IPS-18a (cell line): ENCODE data around the gene HLA-E.

Source experiments
- H3K27ac ChIP-seq: one replicate; pipeline ENCODE4 v1.5.1; 2013; ENCODE audit warnings: low read length
- H3K27me3 ChIP-seq: one replicate; pipeline ENCODE4 v1.6.1; 2013; ENCODE audit warnings: mild to moderate bottlenecking, low read length; ENCODE audit not compliant: control insufficient read depth, insufficient read depth
- H3K36me3 ChIP-seq: one replicate; pipeline ENCODE4 v1.6.1; 2013; ENCODE audit warnings: low read depth, low read length; ENCODE audit not compliant: control insufficient read depth
- H3K4me1 ChIP-seq: one replicate; pipeline ENCODE4 v1.6.1; 2013; ENCODE audit warnings: low read depth, low read length; ENCODE audit not compliant: control insufficient read depth
- H3K4me3 ChIP-seq: one replicate; pipeline ENCODE4 v1.5.1; 2013; ENCODE audit warnings: low read length
- H3K9ac ChIP-seq: one replicate; pipeline ENCODE4 v1.6.1; 2013; ENCODE audit warnings: mild to moderate bottlenecking, low read length, moderate library complexity
- H3K9me3 ChIP-seq: one replicate; pipeline ENCODE4 v1.6.1; 2013; ENCODE audit warnings: low read depth, low read length; ENCODE audit not compliant: control insufficient read depth

HLA-E gene

DNA sequence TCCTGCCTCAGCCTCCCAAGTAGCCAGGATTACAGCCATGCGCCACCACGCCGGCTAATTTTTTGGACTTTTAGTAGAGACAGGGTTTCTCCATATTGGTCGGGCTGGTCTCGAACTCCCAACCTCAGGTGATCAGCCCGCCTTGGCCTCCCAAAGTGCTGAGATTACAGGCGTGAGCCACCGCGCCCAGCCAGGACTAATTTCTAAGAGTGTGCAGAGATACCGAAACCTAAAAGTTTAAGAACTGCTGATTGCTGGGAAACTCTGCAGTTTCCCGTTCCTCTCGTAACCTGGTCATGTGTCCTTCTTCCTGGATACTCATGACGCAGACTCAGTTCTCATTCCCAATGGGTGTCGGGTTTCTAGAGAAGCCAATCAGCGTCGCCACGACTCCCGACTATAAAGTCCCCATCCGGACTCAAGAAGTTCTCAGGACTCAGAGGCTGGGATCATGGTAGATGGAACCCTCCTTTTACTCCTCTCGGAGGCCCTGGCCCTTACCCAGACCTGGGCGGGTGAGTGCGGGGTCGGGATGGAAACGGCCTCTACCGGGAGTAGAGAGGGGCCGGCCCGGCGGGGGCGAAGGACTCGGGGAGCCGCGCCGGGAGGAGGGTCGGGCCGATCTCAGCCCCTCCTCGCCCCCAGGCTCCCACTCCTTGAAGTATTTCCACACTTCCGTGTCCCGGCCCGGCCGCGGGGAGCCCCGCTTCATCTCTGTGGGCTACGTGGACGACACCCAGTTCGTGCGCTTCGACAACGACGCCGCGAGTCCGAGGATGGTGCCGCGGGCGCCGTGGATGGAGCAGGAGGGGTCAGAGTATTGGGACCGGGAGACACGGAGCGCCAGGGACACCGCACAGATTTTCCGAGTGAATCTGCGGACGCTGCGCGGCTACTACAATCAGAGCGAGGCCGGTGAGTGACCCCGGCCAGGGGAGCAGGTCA is at the start of gene HLA-E:
HLA-E (plus strand) TSS at position 429 of the 945 bp plus-strand sequence; CDS start at position 452, 23 bp downstream.
- Histone ChIP-seq H3K4me1 (no peaks in the 10 kb centered on the region), H3K9ac (peak within 1 kb of the TSS; percentile 60), H3K27ac (no peak within 1 kb of the TSS)

DNA sequence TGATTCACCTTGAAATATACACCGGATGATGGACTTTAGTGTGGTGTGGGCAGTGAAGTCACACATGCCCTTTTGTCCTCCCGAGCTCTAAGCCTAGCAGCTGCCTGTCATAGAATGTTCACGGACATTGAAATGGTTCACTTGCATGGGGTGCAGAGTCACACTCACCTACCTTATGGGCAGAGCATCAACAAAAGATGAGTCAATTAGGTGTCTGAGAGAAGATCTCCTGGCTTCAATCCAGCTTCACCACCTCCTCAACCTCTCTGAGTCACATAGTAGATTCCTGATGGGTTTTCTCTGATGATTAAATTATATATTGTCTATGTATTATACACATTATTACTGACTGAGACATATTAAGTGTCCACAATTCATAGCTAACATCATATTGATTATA is 48.1 kb upstream of the HLA-E start:
- H3K4me3 ChIP-seq, result no peak overlapping the region
- no peaks in the 10 kb centered on the region for H3K4me1 ChIP-seq
- peaks cover 45% of the 10 kb centered on the region for H3K27me3 ChIP-seq
- no peak overlapping the region for H3K9ac ChIP-seq
- H3K9me3 ChIP-seq, result no peaks in the 10 kb centered on the region
- no peak overlapping the region for H3K27ac ChIP-seq
- no peaks in the 10 kb centered on the region for H3K36me3 ChIP-seq

More for the DNA sequence above, at the start of gene HLA-E:
- peaks cover 5% of the 10 kb centered on the region for H3K27me3 ChIP-seq
- H3K9me3 ChIP-seq, result no peaks in the 10 kb centered on the region
- no peaks in the 10 kb centered on the region for H3K36me3 ChIP-seq
- peak within 1 kb of the TSS; percentile 86 for H3K4me3 ChIP-seq

DNA sequence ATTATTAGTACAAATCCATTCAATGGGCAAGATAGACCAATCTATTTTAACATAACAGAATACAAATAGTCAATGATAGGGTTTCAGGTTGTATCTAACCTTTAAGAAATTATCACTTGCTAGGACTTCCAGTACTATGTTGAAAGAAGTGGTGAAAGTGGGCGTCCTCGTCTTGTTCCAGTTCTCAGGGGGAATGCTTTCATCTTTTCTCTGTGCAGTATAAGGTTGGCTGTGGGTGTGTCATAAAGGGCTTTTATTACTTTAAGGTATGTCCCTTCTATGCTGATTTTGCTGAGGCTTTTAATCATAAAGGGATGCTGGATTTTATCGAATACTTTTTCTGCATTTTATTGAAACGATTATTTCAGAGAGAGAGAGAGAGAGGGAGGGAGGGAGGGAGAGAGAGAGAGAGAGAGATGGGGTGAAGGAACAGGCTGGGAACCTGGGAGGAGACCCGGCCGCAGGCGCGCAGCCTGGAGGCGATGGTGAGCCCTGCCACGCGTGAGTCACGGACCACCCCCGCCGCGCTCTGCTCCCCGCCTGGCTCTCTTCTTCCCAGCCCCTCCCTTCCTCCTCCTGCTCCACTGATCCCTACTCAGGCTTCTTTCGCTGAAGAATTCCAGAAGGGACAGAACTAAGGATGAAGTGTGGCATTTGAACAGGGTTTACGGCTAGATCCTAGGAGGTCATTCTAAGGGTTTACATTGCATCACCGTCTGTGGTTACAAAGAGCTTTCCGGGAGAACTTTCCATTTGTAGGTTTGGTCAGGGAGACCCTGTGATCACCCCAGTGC is 45.5 kb upstream of the HLA-E start:
- H3K27me3 ChIP-seq, result peaks cover 48% of the 10 kb centered on the region
- peak overlapping the region; percentile 2 for H3K4me3 ChIP-seq

DNA sequence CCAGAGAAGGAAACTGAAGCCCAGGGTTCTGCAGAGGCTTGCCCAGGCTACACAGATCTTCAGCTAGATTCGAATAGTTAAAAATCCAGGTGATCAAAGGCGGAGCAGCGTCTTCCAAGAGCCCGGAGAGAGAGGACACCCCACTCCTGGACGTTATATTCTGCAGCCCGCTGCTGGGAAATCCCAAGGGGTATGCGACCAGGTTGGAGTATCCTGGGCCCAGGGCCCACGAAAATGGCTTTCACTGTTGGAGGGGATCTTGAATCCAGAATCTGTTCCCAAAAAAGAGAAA is 44.9 kb upstream of the HLA-E start:
- Histone ChIP-seq H3K4me3 (peak overlapping the region; percentile 2), H3K36me3 (no peaks in the 10 kb centered on the region), H3K9me3 (no peaks in the 10 kb centered on the region), H3K27me3 (peaks cover 53% of the 10 kb centered on the region), H3K9ac (no peak overlapping the region), H3K4me1 (no peaks in the 10 kb centered on the region), H3K27ac (no peak overlapping the region)

More for the DNA sequence above, 45.5 kb upstream of the HLA-E start:
- Histone ChIP-seq H3K27ac (no peak overlapping the region), H3K4me1 (no peaks in the 10 kb centered on the region), H3K9ac (no peak overlapping the region), H3K9me3 (no peaks in the 10 kb centered on the region), H3K36me3 (no peaks in the 10 kb centered on the region)

DNA sequence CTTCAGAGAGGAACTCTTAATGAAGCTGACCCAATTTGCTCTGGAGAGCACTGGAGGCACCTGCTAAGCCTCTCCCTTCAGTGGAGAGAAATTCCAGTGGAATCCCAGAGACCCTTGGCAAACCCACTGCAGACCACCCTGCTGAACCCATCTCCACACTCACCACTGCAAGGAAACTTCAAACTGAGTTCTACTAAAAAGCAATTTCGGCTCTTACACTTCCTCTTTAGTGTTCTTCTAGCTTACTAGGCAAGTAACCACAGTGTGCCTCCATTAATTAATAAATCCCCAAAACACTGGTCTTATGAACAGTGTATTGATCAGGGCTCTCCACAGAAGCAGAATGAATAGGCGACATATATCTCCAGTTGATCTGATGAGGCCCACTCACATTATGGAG is 43.0 kb upstream of the HLA-E start:
- Histone ChIP-seq H3K9ac (no peak overlapping the region), H3K27me3 (peaks cover 65% of the 10 kb centered on the region), H3K4me1 (no peaks in the 10 kb centered on the region), H3K36me3 (no peaks in the 10 kb centered on the region), H3K27ac (no peak overlapping the region), H3K9me3 (no peaks in the 10 kb centered on the region), H3K4me3 (no peak overlapping the region)

DNA sequence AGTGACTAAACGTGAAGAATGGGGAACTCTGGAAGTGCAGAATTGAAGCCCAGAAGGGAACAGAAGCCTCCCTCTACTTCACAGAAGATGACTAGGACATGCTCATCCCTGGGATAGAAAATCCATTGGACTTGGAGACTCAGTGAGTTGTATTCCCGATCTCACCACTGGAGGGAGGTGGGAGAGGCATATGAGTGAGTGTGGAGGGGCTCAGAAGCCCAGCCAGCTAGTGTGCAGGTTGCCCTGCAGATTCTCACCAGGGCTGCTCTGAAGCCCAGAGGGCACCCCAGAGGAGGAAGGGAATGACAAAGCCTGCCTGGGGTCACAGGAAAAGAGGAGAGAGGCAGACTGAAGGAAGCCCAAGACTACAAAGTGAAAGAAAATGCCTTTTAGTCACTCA is 42.1 kb upstream of the HLA-E start:
- Histone ChIP-seq H3K27me3 (peaks cover 65% of the 10 kb centered on the region), H3K27ac (no peak overlapping the region), H3K4me3 (no peak overlapping the region), H3K36me3 (no peaks in the 10 kb centered on the region), H3K9me3 (no peaks in the 10 kb centered on the region), H3K4me1 (no peaks in the 10 kb centered on the region), H3K9ac (no peak overlapping the region)

DNA sequence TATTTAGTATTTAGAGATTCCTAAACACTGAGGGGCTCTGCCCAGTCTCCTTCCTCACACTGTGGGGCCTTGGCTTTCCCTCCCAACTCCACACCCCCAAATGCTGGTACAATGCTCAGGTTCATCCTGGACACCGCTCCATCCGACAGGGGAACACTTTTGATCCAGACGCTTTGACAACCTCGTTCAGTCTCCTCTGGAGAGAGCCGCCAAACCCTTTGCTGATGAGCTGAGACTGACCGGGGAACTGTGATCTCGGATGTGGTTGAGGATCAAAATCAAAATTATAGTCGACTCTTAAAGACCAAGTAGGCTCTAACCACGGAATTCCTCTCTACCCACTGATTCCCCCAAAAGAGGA is 38.8 kb upstream of the HLA-E start:
- H3K9ac ChIP-seq, result no peak overlapping the region
- H3K4me1 ChIP-seq, result no peaks in the 10 kb centered on the region
- peaks cover 57% of the 10 kb centered on the region for H3K27me3 ChIP-seq
- H3K36me3 ChIP-seq, result no peaks in the 10 kb centered on the region
- no peak overlapping the region for H3K27ac ChIP-seq
- no peaks in the 10 kb centered on the region for H3K9me3 ChIP-seq
- H3K4me3 ChIP-seq, result no peak overlapping the region

GRCh38 chr6:30450909-30451841 is 38.1 kb upstream of the HLA-E start:
- Histone ChIP-seq H3K4me3 (no peak overlapping the region), H3K4me1 (no peaks in the 10 kb centered on the region), H3K27ac (no peak overlapping the region), H3K9ac (no peak overlapping the region), H3K27me3 (peaks cover 58% of the 10 kb centered on the region), H3K9me3 (no peaks in the 10 kb centered on the region), H3K36me3 (no peaks in the 10 kb centered on the region)

DNA sequence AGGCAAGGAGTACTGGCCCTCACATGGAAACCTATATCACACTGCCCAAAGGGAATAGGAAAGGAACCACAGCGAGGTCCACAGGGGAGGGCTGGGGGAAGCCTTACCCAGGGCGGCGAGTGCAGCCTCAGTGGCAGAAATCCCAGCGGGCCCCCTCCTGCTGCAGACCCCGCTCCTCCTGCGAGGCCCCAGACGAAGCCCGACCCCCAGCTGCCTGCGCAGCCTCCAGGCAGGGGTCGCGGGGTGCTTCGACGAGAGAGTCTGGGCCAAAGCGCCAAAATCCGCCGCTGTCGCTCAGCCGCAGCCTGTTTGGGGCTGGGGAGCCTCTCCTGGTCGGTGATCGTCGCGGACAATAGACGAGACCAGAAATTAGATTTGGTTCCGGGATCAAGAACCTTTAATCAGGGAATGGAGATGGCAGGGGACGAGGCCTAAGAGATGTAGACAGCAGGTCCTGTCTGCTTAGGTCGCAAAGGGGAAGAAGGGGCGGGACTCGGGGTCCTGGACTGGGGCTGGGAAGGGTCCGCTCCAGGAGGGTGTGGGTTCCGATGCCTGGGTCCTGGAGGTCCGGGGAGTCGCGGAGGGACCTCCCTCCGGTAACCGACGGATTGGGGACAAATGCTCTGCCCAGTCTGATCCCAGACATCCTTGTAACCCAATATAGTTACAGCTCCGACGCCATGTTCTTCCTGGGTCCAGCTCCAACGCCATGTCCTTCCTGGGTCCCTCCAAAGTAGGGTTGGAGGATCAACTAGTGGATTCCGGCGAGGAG is 36.4 kb upstream of the HLA-E start:
- no peak overlapping the region for H3K27ac ChIP-seq
- peaks cover 69% of the 10 kb centered on the region for H3K27me3 ChIP-seq
- no peaks in the 10 kb centered on the region for H3K4me1 ChIP-seq
- H3K4me3 ChIP-seq, result no peak overlapping the region
- H3K36me3 ChIP-seq, result no peaks in the 10 kb centered on the region
- H3K9me3 ChIP-seq, result no peaks in the 10 kb centered on the region
- no peak overlapping the region for H3K9ac ChIP-seq

GRCh38 chr6:30453508-30454116 is 35.7 kb upstream of the HLA-E start:
- Histone ChIP-seq H3K9me3 (no peaks in the 10 kb centered on the region), H3K4me3 (no peak overlapping the region), H3K9ac (no peak overlapping the region), H3K4me1 (no peaks in the 10 kb centered on the region), H3K27me3 (peaks cover 75% of the 10 kb centered on the region), H3K27ac (no peak overlapping the region), H3K36me3 (no peaks in the 10 kb centered on the region)
